Skeletal muscle tissue (tissue), 4 donors: ENCODE results near the gene HEBP2. TPM values are rescaled to one million over a fixed set of nuclear protein-coding genes. Genes with fewer than 3 reads are reported as not detected.

Experiments
- H3K27ac ChIP-seq: one replicate; pipeline ENCODE4 v1.7.0; 2013; ENCODE audit warnings: mild to moderate bottlenecking, low read depth, low read length, inconsistent platforms
- H3K27me3 ChIP-seq, 3 donors: one replicate each; pipeline ENCODE4 v1.7.0; 2013; ENCODE audit warnings: low read length in 3 of 3; ENCODE audit not compliant: control insufficient read depth in 3 of 3, insufficient read depth in 3 of 3
- H3K36me3 ChIP-seq, 3 donors: one replicate each; pipeline ENCODE4 v1.7.0; 2013; ENCODE audit warnings: low read length in 3 of 3; ENCODE audit not compliant: control insufficient read depth in 3 of 3, insufficient read depth in 3 of 3
- H3K4me1 ChIP-seq, 3 donors: one replicate each; pipeline ENCODE4 v1.7.0; 2013; ENCODE audit warnings: low read length in 3 of 3, mild to moderate bottlenecking in 3 of 3; ENCODE audit not compliant: control insufficient read depth in 3 of 3, insufficient read depth in 3 of 3
- H3K4me3 ChIP-seq, 3 donors: one replicate each; pipeline ENCODE4 v1.7.0; 2013; ENCODE audit warnings: low read length in 3 of 3
- H3K9ac ChIP-seq, 3 donors: one replicate each; pipeline ENCODE4 v1.7.0; 2013; ENCODE audit warnings: low read length in 3 of 3, mild to moderate bottlenecking in 3 of 3, moderate library complexity in 2 of 3, low read depth in 1 of 3
- H3K9me3 ChIP-seq, 3 donors: one replicate each; pipeline ENCODE4 v1.7.0; 2013; ENCODE audit warnings: low read length in 3 of 3; ENCODE audit not compliant: control insufficient read depth in 3 of 3
- total RNA-seq: library from RNA; depleted of rRNA; stranded (reverse); fragments of >200 nt; gene quantifications from one replicate; pipeline ENCODE4 v1.2.3, GENCODE V29; 2014
- donor health status: Osteomylitis.

The HEBP2 gene
- total RNA-seq, 1 donor from 2014 or later: 6.8 TPM

DNA sequence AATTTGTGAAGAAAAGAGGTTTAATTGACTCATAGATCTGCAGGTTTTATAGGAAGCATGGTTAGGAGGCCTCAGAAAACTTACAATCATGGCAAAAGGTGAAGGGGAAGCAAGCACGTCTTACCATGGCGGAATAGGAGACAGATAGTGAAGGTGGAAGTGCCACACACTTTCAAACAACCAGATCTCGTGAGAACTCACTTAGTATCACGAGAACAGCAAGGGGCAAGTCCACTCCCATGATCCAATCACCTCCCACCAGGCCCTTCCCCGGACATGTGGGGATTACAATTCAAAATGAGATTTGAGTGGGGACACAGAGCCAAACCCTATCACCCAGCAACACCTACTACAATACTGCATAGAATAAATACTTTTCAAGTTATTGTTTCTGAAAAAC lies 7.3 kb upstream of the HEBP2 start:
- Histone ChIP-seq H3K4me3 (no peak overlapping the region), H3K27ac (no peak overlapping the region), H3K4me1 (no peaks in the 10 kb centered on the region), H3K27me3 (no peaks in the 10 kb centered on the region), H3K9me3 (no peaks in the 10 kb centered on the region), H3K36me3 (no peaks in the 10 kb centered on the region), H3K9ac (no peak overlapping the region)

DNA sequence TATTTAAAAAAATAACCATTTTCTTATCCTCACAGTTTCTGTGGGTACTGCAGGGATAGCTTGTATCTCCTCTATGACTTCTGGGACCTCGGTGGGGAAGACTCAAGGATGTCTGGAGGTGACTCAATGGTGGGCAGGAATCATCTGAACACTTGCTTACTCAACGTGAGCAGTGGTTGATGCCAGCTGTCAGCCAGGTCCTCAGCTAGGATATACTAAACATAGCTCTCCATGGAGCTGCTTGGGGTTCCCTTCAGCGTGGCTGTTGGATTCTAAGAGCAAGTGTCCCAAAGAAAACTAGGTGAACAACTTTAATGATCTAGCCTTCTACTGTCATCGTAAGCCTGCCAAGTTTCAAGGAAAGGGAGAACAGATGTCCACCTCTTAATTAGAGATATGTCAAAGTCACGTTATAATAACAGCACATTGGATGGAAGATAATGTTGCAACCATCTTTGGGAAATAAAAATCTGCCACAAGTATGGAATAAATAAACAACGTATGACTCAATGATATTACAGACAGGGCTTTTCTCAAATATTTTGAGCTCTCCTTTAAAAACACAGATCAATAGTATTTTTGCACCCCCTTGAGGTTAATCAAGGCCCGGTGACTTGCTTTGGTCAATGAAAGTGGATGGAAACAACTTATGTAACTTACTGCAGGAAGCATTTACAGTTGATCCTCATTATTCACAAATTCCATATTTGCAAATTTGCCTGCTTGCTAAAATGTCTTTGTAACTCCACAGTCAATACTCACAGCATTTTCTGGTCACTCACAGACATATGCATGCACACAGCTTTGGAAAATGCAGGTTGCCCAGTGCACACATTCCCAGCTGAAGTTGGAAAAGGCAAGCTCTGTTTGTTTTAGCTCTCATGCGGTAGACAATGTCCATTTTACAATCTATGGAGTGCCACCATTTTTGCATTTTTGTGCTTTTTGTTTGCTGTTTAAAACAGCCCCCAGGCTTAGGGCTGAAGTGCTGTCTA lies 6.6 kb upstream of the HEBP2 start:
- Histone ChIP-seq H3K4me1 (no peaks in the 10 kb centered on the region), H3K27me3 (no peaks in the 10 kb centered on the region), H3K9ac (no peak overlapping the region), H3K27ac (no peak overlapping the region), H3K9me3 (no peaks in the 10 kb centered on the region), H3K4me3 (no peak overlapping the region), H3K36me3 (no peaks in the 10 kb centered on the region)

DNA sequence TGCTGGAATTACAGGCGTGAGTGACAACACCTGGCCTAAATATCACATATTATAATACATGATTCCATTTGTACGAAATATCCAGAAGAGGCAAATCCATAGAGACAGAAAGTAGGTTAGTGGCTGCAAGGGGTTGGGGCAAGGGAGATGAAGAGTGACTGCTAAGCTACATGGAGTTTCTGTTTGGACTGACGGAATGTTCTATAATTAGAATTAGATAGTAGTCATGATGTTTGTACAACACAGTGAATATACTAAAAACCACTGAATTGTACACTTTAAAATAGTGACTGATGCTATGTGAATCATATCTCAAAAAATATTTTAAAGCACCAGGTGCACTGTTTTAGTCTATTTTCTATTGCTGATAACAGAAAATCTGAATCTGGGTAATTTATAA lies 3.7 kb upstream of the HEBP2 start:
- no peak overlapping the region for H3K4me3 ChIP-seq
- no peaks in the 10 kb centered on the region for H3K27me3 ChIP-seq
- no peaks in the 10 kb centered on the region for H3K9me3 ChIP-seq
- H3K4me1 ChIP-seq: peaks cover 4 to 17% (median 10%) of the 10 kb centered on the region in 3 donors
- H3K36me3 ChIP-seq: peaks cover 0 to under 1% (median 0%) of the 10 kb centered on the region in 3 donors
- no peak overlapping the region for H3K9ac ChIP-seq
- no peak overlapping the region for H3K27ac ChIP-seq

- peaks cover 10 to 13% (median 11%) of the 10 kb centered on the region in 3 donors for H3K36me3 ChIP-seq
- H3K27ac ChIP-seq: no peak overlapping the region
- H3K4me3 ChIP-seq: no peak overlapping the region
- H3K9me3 ChIP-seq: no peaks in the 10 kb centered on the region
- no peaks in the 10 kb centered on the region for H3K27me3 ChIP-seq
- peaks cover 4 to 19% (median 10%) of the 10 kb centered on the region in 3 donors for H3K4me1 ChIP-seq
- H3K9ac ChIP-seq: no peak overlapping the region
These were observed 1.8 kb upstream of the HEBP2 start for GRCh38 chr6:138401960-138402837.

- peak overlapping the region; percentile 82 to 87 (median 85) for H3K4me3 ChIP-seq
- H3K27me3 ChIP-seq: no peaks in the 10 kb centered on the region
- H3K9me3 ChIP-seq: no peaks in the 10 kb centered on the region
- H3K9ac ChIP-seq: peak overlapping the region in 1 of 3 donors; percentile 96
- H3K27ac ChIP-seq: peak overlapping the region; percentile 93
- H3K36me3 ChIP-seq: peaks cover 16 to 19% (median 16%) of the 10 kb centered on the region in 3 donors
- peaks cover 4 to 19% (median 10%) of the 10 kb centered on the region in 3 donors for H3K4me1 ChIP-seq
These were observed 1.2 kb upstream of the HEBP2 start for GRCh38 chr6:138402838-138403187.

- peaks cover 4 to 19% (median 10%) of the 10 kb centered on the region in 3 donors for H3K4me1 ChIP-seq
- peak overlapping the region; percentile 82 to 87 (median 85) for H3K4me3 ChIP-seq
- H3K9me3 ChIP-seq: no peaks in the 10 kb centered on the region
- H3K36me3 ChIP-seq: peaks cover 21 to 24% (median 21%) of the 10 kb centered on the region in 3 donors
- peak overlapping the region; percentile 93 for H3K27ac ChIP-seq
- no peaks in the 10 kb centered on the region for H3K27me3 ChIP-seq
- H3K9ac ChIP-seq: peak overlapping the region; percentile 88 to 96 (median 95)
These were observed 661 bp upstream of the HEBP2 start for GRCh38 chr6:138403324-138403800.

DNA sequence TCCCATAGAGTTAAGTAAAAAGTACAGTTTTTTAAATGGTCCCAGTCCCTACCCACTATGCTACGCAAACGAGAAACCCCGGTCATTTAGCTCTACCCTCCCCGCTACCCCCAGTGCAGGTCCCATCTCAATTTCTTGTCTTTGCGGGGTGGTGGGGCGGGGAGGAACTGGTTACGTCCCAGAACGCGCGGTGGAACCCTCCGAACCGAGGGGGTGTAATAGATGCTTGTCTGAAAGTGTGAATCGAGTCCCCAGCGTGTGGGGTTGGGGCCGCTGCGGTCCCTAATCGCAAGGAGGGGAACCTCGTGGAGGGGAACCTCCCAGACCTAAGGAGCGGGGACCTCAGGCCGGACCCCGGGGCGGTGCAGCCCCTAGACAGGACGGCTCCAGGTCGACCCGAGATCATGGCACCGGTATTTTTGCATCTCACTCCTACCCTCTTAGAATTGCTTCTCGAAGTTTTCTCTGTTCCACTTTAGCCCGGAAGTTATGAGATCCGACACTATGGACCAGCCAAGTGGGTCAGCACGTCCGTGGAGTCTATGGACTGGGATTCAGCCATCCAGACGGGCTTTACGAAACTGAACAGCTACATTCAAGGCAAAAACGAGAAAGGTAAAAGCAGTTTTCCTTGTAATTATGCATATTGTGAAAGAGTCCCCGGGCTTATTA lies 779 bp downstream of the HEBP2 start:
- Histone ChIP-seq H3K36me3 (peaks cover 33 to 37% (median 34%) of the 10 kb centered on the region in 3 donors), H3K27ac (peak overlapping the region; percentile 93), H3K4me3 (peak overlapping the region; percentile 82 to 87 (median 85)), H3K4me1 (peaks cover 4 to 19% (median 10%) of the 10 kb centered on the region in 3 donors), H3K27me3 (no peaks in the 10 kb centered on the region), H3K9ac (peak overlapping the region; percentile 79 to 96 (median 95)), H3K9me3 (no peaks in the 10 kb centered on the region)

- Histone ChIP-seq H3K36me3 (peaks cover 33 to 47% (median 38%) of the 10 kb centered on the region in 3 donors), H3K9me3 (no peaks in the 10 kb centered on the region)
These were observed 1.9 kb downstream of the HEBP2 start for GRCh38 chr6:138405816-138406413.

GRCh38 chr6:138406443-138406842 lies 2.4 kb downstream of the HEBP2 start:
- H3K4me3 ChIP-seq: no peak overlapping the region
- H3K27me3 ChIP-seq: no peaks in the 10 kb centered on the region
- H3K9me3 ChIP-seq: no peaks in the 10 kb centered on the region
- no peak overlapping the region for H3K27ac ChIP-seq
- no peak overlapping the region for H3K9ac ChIP-seq
- H3K4me1 ChIP-seq: peaks cover 4 to 19% (median 10%) of the 10 kb centered on the region in 3 donors
- H3K36me3 ChIP-seq: peaks cover 33 to 52% (median 43%) of the 10 kb centered on the region in 3 donors

More at GRCh38 chr6:138405816-138406413, 1.9 kb downstream of the HEBP2 start:
- peaks cover 4 to 19% (median 10%) of the 10 kb centered on the region in 3 donors for H3K4me1 ChIP-seq
- H3K9ac ChIP-seq: no peak overlapping the region
- no peaks in the 10 kb centered on the region for H3K27me3 ChIP-seq
- H3K4me3 ChIP-seq: no peak overlapping the region
- H3K27ac ChIP-seq: no peak overlapping the region
